Neural crest cell (in vitro differentiated cells): ENCODE results near the gene MKRN3. TPM values are rescaled to one million over a fixed set of nuclear protein-coding genes. Genes with fewer than 3 reads are reported as not detected.
"Not testable (repeated sequence)": the region's sequence is repeated elsewhere in the genome, so short reads cannot be mapped to it uniquely, and the experiment has no call there.

Experiments used
- DNase-seq: peaks from one replicate; pipeline ENCODE4 v3.0.0; 2021; ENCODE audit warnings: low read depth, mixed read lengths, low spot score
- H3K27ac Mint-ChIP-seq: one replicate; pipeline ENCODE4 v1.8.0; 2021; ENCODE audit warnings: mild to moderate bottlenecking, mixed read lengths; ENCODE audit not compliant: unreplicated experiment
- H3K27me3 Mint-ChIP-seq: 2 replicates; pipeline ENCODE4 v1.8.0; 2021; ENCODE audit warnings: low read depth, mild to moderate bottlenecking, mixed read lengths
- H3K36me3 Mint-ChIP-seq: 2 replicates; pipeline ENCODE4 v1.8.0; 2021; ENCODE audit warnings: low read depth, mild to moderate bottlenecking, mixed read lengths
- H3K4me1 Mint-ChIP-seq: 2 replicates; pipeline ENCODE4 v1.8.0; 2021; ENCODE audit warnings: mixed read lengths
- H3K4me3 Mint-ChIP-seq: one replicate; pipeline ENCODE4 v1.8.0; 2021; ENCODE audit warnings: mild to moderate bottlenecking, mixed read lengths
- H3K9me3 Mint-ChIP-seq: 2 replicates; pipeline ENCODE4 v1.8.0; 2021; ENCODE audit warnings: mixed read lengths
- CTCF ChIP-seq: fragments of 200-600 bp; sonication (generic); conservative IDR thresholded peaks from 2 replicates; pipeline ENCODE4 v1.5.0; 2021; ENCODE audit warnings: antibody characterized with exemption, mild to moderate bottlenecking
- microRNA-seq: library from miRNA; unstranded; fragments of <30 nt; microRNA quantifications from one replicate; pipeline ENCODE4, GENCODE V29; 2020
- total RNA-seq: library from RNA; stranded (reverse); gene quantifications from 2 replicates; pipeline ENCODE4 v1.2.1, GENCODE V29; 2021

The MKRN3 gene
- total RNA-seq, 1 donor from 2014 or later: 3.8 TPM

GRCh38 chr15:23596736-23597135 is 31.3 kb downstream of the MKRN3 start:
- H3K36me3 Mint-ChIP-seq: no peaks in the 10 kb centered on the region
- H3K27ac Mint-ChIP-seq: no peak overlapping the region
- no peak overlapping the region for H3K4me3 Mint-ChIP-seq
- no peak for TF ChIP-seq CTCF
- H3K4me1 Mint-ChIP-seq: no peaks in the 10 kb centered on the region
- no peak for DNase-seq
- H3K27me3 Mint-ChIP-seq: no peaks in the 10 kb centered on the region
- peaks cover 2% of the 10 kb centered on the region for H3K9me3 Mint-ChIP-seq

GRCh38 chr15:23597278-23597677 is 31.8 kb downstream of the MKRN3 start:
- not testable (repeated sequence) for H3K4me3 Mint-ChIP-seq, H3K27me3 Mint-ChIP-seq, DNase-seq, H3K36me3 Mint-ChIP-seq, H3K4me1 Mint-ChIP-seq, H3K9me3 Mint-ChIP-seq, H3K27ac Mint-ChIP-seq

- no peaks in the 10 kb centered on the region for H3K27me3 Mint-ChIP-seq
- no peak for TF ChIP-seq CTCF
- no peak overlapping the region for H3K27ac Mint-ChIP-seq
- DNase-seq: no peak
- H3K4me3 Mint-ChIP-seq: no peak overlapping the region
- H3K9me3 Mint-ChIP-seq: peaks cover 2% of the 10 kb centered on the region
- no peaks in the 10 kb centered on the region for H3K36me3 Mint-ChIP-seq
- no peaks in the 10 kb centered on the region for H3K4me1 Mint-ChIP-seq
These were observed 33.6 kb downstream of the MKRN3 start for GRCh38 chr15:23599053-23599452.

GRCh38 chr15:23602124-23602523 is 36.6 kb downstream of the MKRN3 start:
- Mint-ChIP-seq H3K9me3 (peaks cover 2% of the 10 kb centered on the region), H3K27ac (no peak overlapping the region)

GRCh38 chr15:23606226-23606625 is 40.8 kb downstream of the MKRN3 start:
- peaks cover 9% of the 10 kb centered on the region for H3K9me3 Mint-ChIP-seq
- H3K27ac Mint-ChIP-seq: no peak overlapping the region
- no peaks in the 10 kb centered on the region for H3K36me3 Mint-ChIP-seq
- H3K4me3 Mint-ChIP-seq: no peak overlapping the region
- TF ChIP-seq CTCF: no peak
- no peaks in the 10 kb centered on the region for H3K27me3 Mint-ChIP-seq
- no peaks in the 10 kb centered on the region for H3K4me1 Mint-ChIP-seq
- DNase-seq: no peak

More at GRCh38 chr15:23602124-23602523, 36.6 kb downstream of the MKRN3 start:
- Mint-ChIP-seq H3K4me3 (no peak overlapping the region), H3K36me3 (no peaks in the 10 kb centered on the region), H3K4me1 (no peaks in the 10 kb centered on the region), H3K27me3 (no peaks in the 10 kb centered on the region)
- no peak for TF ChIP-seq CTCF
- DNase-seq: no peak

- H3K27me3 Mint-ChIP-seq: no peaks in the 10 kb centered on the region
- H3K9me3 Mint-ChIP-seq: peaks cover 13% of the 10 kb centered on the region
- H3K27ac Mint-ChIP-seq: no peak overlapping the region
- H3K36me3 Mint-ChIP-seq: peaks cover 14% of the 10 kb centered on the region
- no peak for TF ChIP-seq CTCF
- no peak overlapping the region for H3K4me3 Mint-ChIP-seq
- no peak for DNase-seq
- H3K4me1 Mint-ChIP-seq: peaks cover 4% of the 10 kb centered on the region
These were observed 51.1 kb downstream of the MKRN3 start for GRCh38 chr15:23616536-23616935.

Small RNA genes lying within 50 kb of the gene (microRNA-seq; reads per million reads assigned to microRNA genes)
- gene MIR4508: not detected

Other genes with a start within 250 kb of the MKRN3 start
- gene GOLGA6L26, start 231.5 kb upstream of the MKRN3 start, total RNA-seq: not detected in 2 replicates
- 0.25 and 0.33 TPM in 2 replicates for gene GOLGA8S, start 210.9 kb upstream of the MKRN3 start, total RNA-seq
- gene GOLGA6L2, start 118.4 kb upstream of the MKRN3 start, total RNA-seq: not detected in 2 replicates
- 11.9 and 13.1 TPM in 2 replicates for gene MAGEL2, start 82.2 kb downstream of the MKRN3 start, total RNA-seq
- 97.3 and 105 TPM in 2 replicates for gene NDN, start 121.6 kb downstream of the MKRN3 start, total RNA-seq